Stimulated activated naive CD4-positive, alpha-beta T cell treated with Interleukin-2 at 50 U/mL for 16 hours (primary cell): ENCODE measurements around the gene PACRG.

ENCODE experiments used
- DNase-seq: peaks from one replicate; lab custom pipeline; 2025; lab: John Stamatoyannopoulos, UW

Gene PACRG

GRCh38 chr6:163335056-163335455 lies 607.3 kb downstream of the PACRG start:
- no peak for DNase-seq

- DNase-seq, result no peak
Observed at GRCh38 chr6:163335671-163336545, 608.1 kb downstream of the PACRG start.

- DNase-seq, result no peak
Observed at GRCh38 chr6:163336961-163337360, 609.2 kb downstream of the PACRG start.

GRCh38 chr6:163337958-163338357 lies 610.2 kb downstream of the PACRG start:
- DNase-seq, result no peak

- DNase-seq, result no peak
Observed at GRCh38 chr6:163338671-163339405, 611.1 kb downstream of the PACRG start.

GRCh38 chr6:163339466-163339865 lies 611.7 kb downstream of the PACRG start:
- DNase-seq, result no peak

GRCh38 chr6:163340201-163340887 lies 612.6 kb downstream of the PACRG start:
- DNase-seq, result no peak

GRCh38 chr6:163341224-163342061 lies 613.7 kb downstream of the PACRG start:
- DNase-seq, result no peak

GRCh38 chr6:163342571-163343539 lies 615.1 kb downstream of the PACRG start:
- no peak for DNase-seq

- no peak for DNase-seq
Observed at GRCh38 chr6:163343609-163344008, 615.8 kb downstream of the PACRG start.

GRCh38 chr6:163344411-163344810 lies 616.6 kb downstream of the PACRG start:
- no peak for DNase-seq

GRCh38 chr6:163345931-163346330 lies 618.2 kb downstream of the PACRG start:
- no peak for DNase-seq

- no peak for DNase-seq
Observed at GRCh38 chr6:163346497-163346961, 618.8 kb downstream of the PACRG start.

- DNase-seq, result no peak
Observed at GRCh38 chr6:163347021-163347446, 619.3 kb downstream of the PACRG start.

- DNase-seq, result no peak
Observed at GRCh38 chr6:163348789-163349680, 621.3 kb downstream of the PACRG start.

GRCh38 chr6:163349696-163350095 lies 621.9 kb downstream of the PACRG start:
- no peak for DNase-seq

GRCh38 chr6:163351013-163351412 lies 623.2 kb downstream of the PACRG start:
- DNase-seq, result no peak

- DNase-seq, result no peak
Observed at GRCh38 chr6:163352011-163352685, 624.4 kb downstream of the PACRG start.

GRCh38 chr6:163352966-163353365 lies 625.2 kb downstream of the PACRG start:
- DNase-seq, result no peak
